DMS79 (cell line): ENCODE data around the gene PHF8.

Experiments
- DNase-seq: peaks from one replicate; lab custom pipeline; 2025; lab: John Stamatoyannopoulos, UW

Gene PHF8

DNA sequence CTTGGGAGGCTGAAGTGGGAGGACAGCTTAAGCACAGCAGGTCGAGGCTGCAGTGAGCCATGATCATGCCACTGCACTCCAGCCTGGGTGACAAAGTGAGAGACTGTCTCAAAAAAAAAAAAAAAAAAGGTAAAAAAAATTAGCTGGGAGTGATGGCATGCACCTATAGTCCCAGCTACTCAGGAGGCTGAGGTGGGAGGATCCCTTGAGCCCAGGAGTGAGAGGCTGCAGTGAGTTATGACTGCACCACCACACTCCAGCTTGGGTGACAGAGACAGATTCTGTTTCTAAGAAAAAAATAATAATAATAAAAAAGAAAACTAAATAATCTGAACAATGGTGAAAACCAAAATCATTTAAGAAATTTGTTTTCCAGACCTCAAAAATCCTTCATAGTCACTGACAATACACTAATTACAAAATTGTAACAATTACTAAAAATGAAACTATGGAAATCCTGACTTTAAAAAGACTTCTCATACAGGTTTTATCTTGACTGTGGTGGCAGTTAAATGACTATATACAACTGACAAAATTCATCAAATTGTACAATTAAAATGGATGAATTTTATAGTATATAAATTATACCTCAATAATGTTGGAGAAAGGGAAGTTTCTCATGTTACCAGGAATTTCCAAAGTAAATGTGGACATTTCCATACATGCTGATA lies 31.3 kb downstream of the PHF8 start:
- DNase-seq: no peak

DNA sequence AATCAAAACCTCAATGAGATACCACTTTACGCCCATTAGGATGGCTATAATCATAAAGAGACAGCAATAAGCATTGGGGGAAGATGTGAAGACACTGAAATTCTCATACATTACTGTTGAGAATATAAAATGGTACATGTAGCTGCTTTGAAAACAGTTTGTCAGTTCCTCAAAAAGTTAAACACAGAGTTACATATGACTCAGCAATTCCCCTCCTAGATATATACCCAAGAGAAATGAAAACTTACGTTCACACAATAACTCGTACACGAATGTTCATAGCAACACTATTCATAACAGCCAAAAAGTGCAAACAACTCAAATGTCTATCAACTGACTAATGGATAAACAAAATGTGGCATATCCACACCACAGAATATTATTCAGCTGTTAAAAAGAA lies 36.6 kb downstream of the PHF8 start:
- no peak for DNase-seq

DNA sequence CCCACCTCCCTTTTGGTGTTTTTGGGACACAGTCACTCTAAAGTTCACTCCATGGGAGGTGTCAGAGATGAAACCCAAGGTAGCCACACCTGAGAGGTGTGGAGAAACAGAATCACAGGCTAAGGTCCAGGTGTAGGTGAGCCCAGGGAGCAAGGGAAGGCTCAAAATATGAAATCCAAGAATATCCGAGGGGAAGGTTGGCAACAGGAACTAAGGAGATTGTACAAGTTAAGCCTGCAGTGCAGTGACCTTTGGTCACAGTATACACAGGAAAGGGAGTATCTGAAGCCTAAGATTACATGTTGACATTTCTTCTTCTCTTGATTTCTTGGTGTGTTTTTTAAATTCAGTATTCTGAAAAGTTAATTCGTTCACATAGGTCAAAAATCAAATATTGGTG lies 46.5 kb downstream of the PHF8 start:
- no peak for DNase-seq

DNA sequence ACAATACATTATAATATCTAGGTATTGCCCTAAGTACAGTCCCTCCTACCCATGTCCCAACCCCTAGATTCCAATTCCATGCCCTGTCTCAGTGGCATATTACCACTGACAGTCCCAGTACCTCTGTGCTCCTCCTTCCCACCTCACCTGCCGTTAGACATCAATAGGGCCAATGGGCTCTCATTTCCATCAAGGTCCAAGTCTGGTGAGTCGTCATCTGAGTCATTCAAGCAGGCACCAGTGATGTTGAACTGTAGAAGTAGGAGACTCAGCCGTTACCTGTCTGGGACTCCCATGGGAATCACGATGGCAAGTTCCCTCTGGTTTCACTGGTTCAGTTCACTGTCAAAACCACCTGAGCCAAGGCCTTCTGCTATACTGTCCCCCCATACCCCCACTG lies 51.7 kb downstream of the PHF8 start:
- no peak for DNase-seq

DNA sequence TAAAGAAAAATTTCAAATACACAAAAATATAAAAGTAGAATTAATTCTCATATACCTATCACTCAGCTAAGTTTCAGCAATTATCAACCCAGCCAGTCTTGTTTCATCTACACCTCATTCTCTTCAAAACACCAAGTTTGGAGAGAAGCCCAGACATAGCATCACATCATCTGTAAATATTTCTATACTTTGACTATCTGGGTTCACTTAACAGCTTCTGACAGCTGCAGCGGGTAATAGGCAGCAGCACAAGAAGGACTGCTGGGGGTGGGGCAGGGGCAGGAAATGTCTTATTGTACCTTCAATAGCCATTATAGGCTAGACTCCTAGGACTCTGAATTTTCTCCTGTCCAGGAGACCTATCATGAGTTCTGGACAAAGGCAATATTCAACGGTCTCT lies 54.1 kb downstream of the PHF8 start:
- no peak for DNase-seq

DNA sequence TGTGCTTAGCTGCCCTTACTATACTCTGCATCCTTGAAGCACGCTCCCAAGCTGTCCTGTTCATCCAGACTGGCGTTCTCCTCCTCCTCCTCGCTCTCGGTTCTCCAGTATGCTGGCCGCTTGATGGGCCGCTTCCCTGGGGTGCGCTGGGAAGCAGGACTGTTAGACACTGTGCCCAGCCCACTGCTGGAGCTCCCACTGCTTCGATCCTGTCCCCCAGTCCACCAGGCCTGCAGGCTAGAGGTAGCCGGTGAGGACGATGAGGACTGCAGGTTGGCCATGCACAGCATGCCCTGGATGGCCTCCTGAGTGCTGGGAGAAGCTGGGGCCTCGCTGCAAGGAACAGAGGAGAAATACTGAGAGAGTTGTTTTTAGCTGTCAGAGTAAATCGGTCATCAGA lies 59.4 kb downstream of the PHF8 start:
- no peak for DNase-seq

DNA sequence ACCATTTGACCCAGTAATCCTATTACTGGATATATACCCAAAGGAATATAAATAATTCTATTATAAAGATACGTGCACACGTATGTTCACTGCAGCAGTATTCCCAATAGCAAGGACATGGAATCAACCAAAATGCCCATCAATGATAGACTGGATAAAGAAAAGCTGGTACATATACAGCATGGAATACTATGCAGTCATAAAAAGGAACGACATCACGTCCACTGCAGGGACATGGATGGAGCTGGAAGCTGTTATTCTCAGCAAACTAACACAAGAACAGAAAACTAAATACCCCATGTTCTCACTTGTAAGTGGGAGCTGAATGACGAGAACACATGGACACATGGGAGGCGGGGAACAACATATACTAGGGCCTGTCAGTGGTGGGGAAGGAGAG lies 69.7 kb downstream of the PHF8 start:
- DNase-seq: no peak

DNA sequence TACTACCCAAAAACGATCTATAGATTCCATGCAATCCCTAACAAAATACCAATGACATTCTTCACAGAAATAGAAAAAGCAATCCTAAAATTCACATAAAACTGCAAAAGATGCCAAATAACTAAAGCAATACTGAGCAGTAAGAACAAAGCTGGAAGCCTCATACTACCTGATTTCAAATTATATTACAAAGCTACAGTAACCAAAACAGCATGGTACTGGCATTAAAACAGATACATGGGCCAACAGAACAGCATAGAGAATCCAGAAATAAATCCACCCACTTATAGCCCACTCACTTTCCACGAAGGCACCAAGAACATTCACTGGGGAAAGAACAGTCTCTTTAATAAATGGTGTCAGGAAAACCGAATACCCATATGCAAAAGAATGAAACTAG lies 74.7 kb downstream of the PHF8 start:
- DNase-seq: no peak

DNA sequence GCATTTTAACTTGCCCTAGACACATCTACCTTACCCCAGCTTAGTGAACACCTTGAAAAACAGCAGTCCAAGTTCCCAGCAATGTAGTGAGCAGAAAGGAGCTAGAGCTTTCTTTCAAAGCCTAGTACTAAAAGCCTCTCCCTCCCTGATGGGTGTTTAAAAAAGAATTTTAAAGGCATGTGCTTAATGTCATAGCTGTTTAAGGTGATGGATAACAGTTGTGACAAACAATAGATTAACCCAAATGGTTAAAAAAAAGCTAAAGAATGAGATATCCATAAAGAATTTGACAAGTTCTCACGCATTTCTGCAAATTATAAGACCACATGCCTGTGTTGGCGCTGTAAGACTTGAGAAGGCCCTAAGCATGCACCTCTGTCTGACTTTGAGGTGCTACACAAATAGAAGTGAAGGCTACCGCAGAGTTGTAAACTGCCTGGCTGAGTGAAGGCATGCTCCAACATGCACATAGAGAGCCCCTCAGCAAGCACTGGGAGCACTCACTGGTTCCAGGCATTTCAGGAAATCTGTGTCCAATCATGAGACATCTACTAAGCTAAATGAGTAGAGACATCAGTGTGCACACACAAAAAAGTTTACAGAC lies 94.0 kb downstream of the PHF8 start:
- DNase-seq: no peak

DNA sequence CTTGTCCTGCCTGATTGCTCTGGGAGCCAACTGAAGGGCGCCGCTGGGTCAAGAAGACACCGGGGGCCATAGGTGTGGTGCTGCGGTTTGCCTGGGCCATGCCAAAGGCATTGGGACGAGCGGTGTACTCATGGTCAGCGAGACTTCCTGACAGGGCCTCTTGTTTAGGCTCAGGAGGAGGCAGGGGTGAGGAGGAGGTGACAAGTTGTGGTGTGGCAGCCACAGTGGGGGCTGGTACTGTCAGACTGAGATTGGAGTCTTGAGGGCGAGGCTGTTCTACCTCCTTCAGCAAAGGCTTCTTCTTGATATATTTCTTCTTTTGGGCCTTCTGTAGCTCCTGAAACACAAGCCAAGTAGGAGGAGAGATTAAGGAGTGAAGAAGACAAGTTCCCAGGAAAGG lies 104.1 kb downstream of the PHF8 start:
- DNase-seq: no peak

DNA sequence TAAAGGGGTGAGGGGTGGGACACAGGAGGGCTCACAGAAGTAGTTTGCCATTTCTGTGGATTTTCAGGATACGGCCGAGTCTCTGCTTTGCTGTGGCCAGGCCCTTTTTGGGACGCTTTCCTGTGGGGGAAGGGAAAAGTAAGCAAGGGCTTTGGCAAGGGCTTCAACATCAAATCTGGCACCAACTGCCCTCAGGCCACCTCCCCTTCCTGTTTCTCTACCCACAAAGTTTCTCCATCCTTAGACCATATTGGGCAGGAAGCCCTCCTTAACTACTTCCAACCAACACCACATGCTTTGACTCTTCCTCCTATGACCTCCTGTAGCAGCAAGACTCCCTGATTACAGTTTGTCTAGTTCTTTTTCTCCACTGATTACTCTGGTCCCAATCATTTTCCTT lies 105.1 kb downstream of the PHF8 start:
- DNase-seq: no peak

DNA sequence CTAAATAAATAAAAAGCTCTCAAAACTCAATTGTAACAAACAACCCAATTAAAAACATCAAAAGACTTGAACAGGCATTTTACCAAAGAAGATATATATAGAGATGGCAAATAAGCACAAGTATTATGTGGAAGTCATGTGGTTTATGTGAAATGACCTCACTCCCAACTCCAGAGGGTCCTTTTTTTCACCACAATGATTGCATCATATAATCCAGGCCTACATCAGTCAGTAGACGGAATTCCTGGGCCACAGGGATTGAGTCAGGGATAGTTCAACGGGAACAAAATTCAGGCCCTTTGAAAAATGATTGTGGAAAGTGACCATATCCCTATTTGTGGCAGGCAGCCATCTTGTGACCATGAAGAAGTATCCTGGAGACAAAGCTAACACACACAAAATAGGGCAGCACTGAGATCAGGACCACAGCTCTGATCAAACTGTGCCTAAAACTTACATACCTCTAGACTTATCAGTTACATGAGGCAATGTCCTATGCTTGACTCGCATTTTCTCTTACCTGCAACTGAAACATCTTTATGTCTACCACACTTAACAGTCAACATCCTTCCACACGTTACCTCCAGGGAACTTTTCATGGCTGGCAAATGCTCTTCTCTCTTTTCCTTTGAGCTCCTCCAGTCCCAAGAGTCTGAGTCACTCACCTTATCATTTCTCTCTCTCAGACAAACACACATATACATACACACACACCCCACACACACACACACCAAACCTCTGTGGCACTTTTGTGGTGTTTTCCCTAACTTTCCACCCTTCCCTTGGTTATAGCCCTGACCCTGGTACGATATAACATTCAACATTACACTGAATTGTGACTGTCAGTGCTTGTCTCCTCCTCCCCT lies 113.5 kb downstream of the PHF8 start:
- no peak for DNase-seq

DNA sequence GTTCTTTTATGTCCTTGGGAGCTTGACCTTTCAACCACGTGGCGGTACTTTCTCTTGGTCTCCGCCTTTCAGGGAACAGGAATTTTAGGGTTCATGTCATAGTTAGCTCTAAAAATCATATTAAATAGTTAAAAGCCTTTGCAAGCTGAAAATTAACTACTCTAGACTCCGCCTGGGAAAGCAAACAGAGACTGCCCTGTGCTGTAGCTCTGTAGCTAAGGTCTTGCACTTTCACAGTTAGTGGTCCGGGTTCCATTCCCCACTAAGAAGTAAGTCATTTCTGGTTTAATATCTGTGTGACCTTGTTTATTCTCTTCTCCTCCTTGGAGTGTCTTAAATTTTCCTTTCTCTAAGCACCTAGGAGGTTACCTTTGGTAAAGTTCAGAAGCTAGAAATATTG lies 118.2 kb downstream of the PHF8 start:
- no peak for DNase-seq

DNA sequence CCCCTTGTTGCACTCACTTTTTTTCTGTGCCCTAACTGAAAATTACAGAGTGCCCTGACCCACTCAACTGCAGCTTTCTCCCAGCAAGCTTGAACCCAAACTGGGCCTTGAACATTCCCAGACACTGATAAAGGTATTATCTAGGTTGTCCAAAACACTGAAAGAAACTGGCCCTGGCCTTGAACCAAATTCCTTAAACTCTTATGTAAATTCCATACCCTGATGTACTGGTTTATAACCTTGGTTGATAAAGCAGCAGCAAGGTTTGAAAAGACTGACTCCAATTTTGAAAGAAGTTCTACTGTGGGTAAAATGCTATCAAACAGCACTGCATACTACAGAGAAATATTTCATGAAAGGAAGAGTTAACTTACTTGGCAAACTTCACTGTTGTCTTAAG lies 125.6 kb downstream of the PHF8 start:
- DNase-seq: no peak

DNA sequence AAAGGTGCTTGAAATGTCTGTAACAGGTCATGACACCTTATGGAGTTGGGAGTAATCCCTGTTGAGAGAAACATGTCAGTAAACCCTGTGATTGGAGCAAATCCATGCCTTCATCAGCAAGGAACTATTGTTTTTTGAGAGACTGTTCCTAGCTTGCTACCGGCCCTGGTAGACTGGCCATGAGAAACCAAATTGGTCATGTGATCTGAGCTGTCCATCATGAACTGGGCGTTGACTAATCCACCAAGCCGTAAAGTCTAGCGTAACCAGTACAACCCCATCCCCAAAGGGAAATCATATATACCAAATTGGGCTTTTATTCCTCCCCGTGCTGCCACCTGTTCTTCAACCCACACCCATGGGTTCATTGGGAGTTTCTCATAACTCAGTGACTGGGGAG lies 143.7 kb downstream of the PHF8 start:
- DNase-seq: no peak

DNA sequence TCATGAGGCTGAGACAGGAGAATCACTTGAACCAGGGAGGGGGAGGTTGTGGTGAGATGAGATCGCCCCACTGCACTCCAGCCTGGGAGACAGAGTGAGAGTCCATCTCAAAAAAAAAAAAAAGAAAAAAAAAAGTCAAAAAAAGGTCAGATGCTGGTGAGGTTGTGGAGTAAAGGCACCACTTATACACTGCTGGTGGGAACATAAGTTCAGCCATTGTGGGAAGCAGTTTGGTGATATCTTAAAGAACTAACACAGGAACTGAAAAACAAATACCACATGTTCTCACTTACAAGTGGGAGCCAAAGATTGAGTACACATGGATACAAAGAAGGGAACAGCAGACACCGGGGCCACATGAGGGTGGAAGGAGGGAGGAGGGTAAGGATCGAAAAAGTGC lies 149.0 kb downstream of the PHF8 start:
- no peak for DNase-seq
